NCI-H187 treated with DMSO at 0.1 percent for 48 hours (cell line): ENCODE data around the gene GPR62.
"Not testable (repeated sequence)": the region's sequence is repeated elsewhere in the genome, so short reads cannot be mapped to it uniquely, and the experiment has no call there.

Experiments
- DNase-seq: peaks from one replicate; lab custom pipeline; 2025; lab: John Stamatoyannopoulos, UW

The GPR62 gene

GRCh38 chr3:51992017-51992682, 37.0 kb downstream of the GPR62 start:
- no peak for DNase-seq

DNA sequence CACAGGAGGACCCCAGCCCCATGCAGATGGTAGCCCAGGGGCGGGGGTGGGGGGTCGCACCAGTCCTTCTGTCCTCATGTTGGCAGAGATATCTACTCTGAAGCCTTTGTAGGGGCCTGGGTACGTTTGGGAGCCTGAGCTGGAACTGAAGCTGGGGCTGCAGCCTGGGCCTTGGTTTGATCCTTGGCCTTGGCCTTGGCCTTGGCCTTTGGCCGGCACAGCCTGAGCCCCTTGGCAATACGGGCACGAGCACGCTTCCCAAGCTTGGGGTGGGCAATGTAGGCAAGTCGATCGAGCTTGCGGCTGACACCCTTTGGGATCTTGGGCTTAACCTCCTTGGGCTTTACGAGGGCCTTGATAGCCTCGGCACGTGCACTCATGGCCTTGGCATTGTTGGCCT, 38.5 kb downstream of the GPR62 start:
- not testable (repeated sequence) for DNase-seq

DNA sequence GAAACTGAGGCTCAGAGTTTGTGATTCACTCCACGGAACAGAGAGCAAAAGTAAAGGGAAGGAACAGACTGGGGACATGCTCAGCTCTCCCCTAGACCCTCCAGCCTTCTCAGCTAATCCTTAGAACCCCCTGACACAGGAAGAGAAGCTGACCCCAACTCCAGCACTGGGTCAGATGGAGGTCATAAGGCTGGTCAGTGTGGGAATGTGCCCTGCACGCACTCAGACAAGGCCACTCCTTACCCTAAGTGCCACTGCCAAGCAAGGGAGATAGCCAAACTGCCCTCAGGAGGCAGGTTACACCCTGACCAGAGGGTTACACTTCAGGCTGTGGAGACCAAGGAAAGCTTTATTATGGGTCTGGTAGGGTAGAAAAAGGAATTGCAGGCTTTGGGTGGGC, 39.3 kb downstream of the GPR62 start:
- no peak for DNase-seq

DNA sequence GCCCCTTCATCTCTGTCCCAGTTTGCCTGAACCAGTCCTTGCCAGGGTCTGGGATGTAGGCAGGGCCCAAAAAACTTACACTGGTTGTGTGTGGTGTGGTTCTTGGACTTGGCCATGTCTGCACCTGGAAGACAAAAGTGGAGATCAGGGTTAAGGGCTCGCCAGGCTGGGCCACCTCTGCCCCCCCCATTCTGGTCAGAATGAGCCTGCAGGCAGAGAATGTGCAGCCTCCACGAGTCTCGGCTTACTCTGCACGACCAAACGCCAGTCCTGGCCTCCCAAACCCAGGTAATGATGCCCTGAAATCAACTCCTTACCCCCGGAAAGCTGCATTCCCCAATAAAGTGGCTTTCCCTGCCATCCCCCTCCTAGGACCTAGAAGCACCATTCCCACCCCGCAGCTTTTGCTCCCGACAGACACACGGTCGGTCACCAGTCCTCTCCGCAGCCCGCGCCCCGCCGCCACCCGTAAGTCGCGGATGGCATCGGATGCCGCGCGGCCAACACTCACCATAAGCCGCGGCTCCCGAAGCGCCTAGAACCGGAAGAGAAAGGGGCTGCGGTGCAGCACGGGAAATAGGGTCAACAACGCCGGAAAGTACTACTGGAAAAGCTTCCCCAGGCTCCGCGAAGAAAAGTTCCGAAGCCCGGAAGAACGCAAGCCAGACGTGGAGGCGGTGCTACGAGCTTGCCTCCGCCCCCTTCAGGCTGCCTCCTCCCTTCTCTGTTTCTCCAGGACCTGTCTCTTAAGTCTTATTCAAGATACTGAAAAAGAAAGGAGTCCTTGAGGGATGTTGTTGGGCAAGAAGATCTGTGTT, 40.4 kb downstream of the GPR62 start, which contains the start of gene RPL29:
RPL29 (minus strand) TSS at position 550 of the 818 bp plus-strand sequence; CDS start at position 116, 434 bp downstream.
- DNase-seq, result peak; percentile 70

DNA sequence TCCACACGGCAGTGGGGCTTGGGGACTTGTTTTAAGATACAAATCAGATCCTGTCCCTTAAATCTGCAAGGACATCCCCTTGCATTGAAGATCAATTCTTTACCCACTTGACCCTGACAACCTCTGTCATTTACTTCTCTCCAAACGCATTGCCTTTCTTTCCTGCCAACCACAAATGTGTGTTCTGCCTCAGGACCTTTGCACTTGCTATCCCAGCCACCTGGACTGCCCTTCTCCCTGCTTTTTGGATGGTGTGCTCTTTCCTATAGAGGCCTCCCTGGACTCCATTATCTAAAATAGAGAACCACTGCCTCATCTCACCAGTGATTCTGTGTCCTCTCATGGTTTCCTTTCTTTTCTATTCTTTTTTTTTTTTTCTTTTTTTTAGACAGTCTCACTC, 42.0 kb downstream of the GPR62 start:
- no peak for DNase-seq

- no peak for DNase-seq
These were observed 42.9 kb downstream of the GPR62 start for GRCh38 chr3:51997935-51998596.

GRCh38 chr3:51998774-51999173, 43.6 kb downstream of the GPR62 start:
- no peak for DNase-seq

DNA sequence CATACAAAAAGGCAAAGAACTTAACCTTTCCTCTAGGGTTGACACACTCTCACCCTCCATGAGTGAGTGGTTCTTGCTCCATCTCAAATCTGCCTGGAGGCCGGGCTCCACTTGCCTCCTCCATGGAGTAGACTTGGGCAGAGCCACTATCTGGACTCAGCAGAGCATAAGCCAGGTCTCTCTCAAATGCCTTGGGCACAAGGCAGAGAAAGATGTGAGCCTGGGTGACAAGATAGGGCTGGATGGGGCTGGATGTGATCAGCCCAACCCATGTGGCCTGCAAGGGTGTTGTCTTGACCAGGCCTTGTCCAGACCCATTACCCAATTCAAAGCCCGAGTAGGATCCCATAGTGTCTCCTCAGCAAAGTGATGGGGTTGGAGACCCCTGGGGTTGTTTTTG, 44.7 kb downstream of the GPR62 start:
- no peak for DNase-seq

DNA sequence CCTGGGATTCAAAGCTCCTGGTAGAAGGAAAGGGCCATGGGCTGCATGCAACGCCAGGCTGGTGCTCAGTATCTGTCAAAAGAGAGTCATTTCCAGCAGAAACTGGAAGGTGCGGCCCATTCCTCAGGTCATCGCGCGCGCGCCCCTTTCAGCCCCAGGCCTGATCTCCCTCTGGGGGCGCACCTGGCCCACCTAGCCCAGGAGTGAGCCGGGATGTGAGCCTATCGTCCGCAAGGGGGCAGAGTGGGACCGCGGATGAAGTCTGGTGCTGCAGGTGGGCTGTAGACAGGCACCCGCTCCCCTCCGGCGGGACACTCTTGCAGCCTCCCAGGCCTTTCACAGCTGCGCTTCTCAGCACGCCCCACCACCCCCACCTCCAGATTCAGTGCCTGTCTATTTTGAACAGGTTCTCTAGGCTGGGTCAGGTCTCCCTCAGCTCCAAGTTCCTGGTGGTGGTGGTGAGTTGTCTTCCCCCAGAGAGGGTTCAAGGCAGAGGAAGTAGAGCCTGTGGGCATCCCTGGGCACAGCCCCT, 46.3 kb downstream of the GPR62 start:
- DNase-seq, result no peak

DNA sequence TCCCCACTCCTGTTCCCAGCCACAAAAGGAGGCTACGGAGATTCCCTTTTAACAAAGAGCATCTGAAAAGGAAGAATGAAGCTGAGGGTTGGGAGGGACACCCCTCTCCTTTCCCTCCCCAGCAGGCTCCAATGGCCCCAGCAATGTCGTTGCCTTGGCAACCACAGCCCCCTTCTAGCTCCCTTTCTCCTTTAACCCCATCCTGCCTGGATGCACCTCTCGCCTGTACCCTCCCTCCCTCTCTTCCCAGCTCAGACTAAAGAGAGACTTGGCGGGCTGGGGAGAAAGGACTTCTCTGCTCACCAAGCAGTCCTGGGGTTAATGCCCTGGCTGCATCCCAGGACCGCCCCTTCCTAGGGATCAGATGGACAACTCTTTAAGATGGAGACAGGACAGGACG, 47.6 kb downstream of the GPR62 start:
- no peak for DNase-seq

DNA sequence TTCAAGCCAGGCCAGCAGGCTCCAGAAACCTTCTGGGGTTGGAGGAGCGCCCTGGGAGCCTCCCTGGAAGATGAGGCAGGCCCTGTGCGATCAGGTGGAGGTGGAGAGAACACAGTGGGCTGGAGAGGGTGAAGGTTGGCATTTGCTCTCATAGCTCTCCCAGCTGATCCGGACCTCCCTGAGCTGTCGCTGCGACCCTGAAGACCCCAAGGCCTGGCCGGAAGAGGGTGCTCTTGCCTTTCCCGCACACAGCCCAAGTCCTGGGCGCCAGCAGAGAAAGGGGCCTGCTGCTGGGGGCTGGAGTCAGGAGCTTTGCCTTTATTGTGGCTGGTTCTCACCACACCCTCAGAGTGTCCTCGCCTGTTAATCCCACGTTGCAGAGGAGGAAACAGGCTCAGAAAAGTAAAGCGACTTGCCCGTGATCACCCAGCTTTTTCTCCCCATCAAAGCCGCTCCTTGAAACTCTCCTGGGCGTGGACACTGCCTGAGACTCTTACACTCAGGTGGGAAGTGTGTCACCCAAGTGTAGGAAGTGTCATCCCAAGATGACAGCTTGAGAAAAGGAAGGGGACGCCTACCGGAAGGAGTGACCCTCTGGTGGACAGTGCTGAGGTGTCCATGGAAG, 49.1 kb downstream of the GPR62 start:
- DNase-seq, result no peak

DNA sequence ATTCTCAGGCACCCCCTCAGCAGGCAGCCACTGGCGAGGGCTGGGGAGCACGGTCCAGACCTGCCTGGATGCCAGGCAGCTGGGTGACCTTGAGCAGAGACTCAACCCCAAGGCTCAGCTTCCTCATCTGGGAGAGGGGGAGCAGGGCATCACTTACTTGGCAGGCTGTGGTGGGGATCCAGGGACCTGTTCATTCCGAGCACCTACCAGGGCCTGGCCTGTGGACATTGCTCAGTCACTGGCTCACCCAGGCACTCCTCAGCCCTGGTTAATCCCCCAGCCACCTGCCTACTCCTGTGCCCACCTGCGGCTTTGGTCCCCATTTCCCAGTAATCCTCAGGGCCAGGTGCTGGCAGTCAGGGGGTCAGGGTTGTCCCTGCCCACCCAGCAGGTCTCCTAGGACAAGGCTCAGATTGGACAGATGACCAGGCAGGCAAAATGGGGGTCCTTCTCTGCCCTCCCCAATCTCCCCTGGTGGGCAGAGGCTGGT, 49.8 kb downstream of the GPR62 start:
- DNase-seq, result no peak

DNA sequence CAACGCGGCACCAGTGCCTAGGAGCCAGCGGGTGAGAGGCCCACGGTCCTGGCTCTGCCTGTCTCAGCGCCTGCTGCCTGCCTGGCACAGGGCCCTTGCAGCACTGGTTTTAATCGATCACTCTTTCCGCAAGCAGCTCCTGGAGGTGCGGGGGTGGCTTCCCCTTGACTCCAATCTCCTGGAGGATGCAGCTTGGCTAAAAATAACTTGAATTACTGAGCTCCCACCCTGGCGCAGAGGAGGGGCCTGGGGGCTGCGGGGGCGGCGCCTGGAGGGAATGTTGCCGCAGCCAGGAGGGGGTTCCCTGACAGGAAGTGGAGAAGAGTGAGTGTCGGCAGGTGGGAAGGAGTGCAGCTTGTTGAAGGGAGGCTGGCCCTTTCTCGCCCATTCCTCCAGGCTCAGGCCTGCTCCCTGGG, 50.4 kb downstream of the GPR62 start:
- DNase-seq, result no peak

DNA sequence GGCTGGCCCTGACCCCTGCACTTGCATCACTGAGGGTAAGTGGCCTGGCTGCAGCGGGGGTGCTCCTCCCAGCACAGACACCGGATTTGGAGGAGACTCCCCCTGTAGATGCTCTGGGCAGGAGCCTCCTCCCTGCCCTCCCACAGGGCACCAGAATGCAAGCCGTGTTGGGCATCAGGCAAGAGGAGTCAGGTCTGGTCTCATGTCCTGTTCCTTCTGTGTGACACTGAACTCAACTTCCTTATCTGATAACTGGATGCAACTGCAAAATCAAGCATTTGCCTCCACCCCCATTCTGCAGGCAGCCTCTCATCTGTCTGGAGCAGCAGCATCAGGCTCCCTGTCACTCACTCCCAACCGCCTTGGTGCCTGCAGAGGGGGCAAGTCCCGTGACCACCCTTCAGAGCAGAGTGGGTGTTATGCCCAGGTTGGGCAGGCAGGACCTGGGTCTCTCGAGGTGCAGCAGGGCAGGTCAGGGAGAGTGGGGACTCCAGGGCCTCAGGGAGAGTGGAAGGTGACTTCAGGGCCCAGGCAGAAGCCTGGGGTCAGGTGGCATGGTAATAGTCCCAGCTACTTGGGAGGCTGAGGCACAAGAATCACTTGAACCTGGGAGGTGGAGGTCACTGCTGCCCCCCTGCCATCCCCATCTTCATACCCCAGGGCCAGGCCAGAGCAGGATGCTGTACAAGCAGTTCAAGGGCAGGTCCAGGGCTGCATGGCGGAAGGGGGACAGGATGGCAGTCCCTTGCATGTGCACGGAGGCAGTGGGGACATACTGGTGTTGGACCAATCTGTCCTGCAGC, 51.0 kb downstream of the GPR62 start:
- DNase-seq, result no peak

GRCh38 chr3:52006820-52007133, 51.6 kb downstream of the GPR62 start:
- DNase-seq, result no peak
